ENCODE data around the gene COLEC11. TPM values are rescaled to one million over a fixed set of nuclear protein-coding genes. Genes with fewer than 3 reads are reported as not detected.

Gene COLEC11
- total and polyA plus RNA-seq, 10 of the 15 experiments (the other 5 are each of a cell fraction or from before 2014, with no cell fraction given), result 0.08 to 0.74 (median 0.14) TPM; not detected in 4

- no peak for ATAC-seq
- ChIA-PET RAD21 (ENCODE audit: unreplicated experiment) (no interaction called here), SMC1A (ENCODE audit: uncharacterized antibody, unreplicated experiment) (no interaction called here), POLR2A (interaction anchor here (0.7 kb wide), 1 partner anchor 24 kb away, joined by 3 read pairs; no protein-coding TSS in a partner anchor), CTCF (no interaction called here)
- H4K20me1 ChIP-seq (ENCODE audit: control insufficient read depth, insufficient read depth), result no peaks in the 10 kb centered on the region
- H3K4me2 ChIP-seq (ENCODE audit: control insufficient read depth, insufficient read depth), result no peak overlapping the region
- peaks cover 15 to 34% of the 10 kb centered on the region in 2 experiments for H3K36me3 ChIP-seq (ENCODE audit: control insufficient read depth in 2 of 2, insufficient read depth in 2 of 2, low read length in 1 of 2)
- FAIRE-seq, result no peak
- no peak overlapping the region for H3K4me3 ChIP-seq
- no peak overlapping the region for H3K9ac ChIP-seq (ENCODE audit: control insufficient read depth, insufficient read depth, low read length)
- in situ Hi-C loops (cut with MboI) (no loop called here), intact Hi-C loops (cut with micrococcal nuclease; ENCODE audit: unreplicated experiment) (no loop called here)
- H3K79me2 ChIP-seq (ENCODE audit: control insufficient read depth, insufficient read depth, low read length), result peaks cover 2% of the 10 kb centered on the region
- no peak for DNase-seq (ENCODE audit: low read depth, low spot score)
- 87% methylated on average over 16 of the region's 16 CpGs for WGBS (ENCODE audit: insufficient coverage, insufficient replicate concordance, low lambda C conversion rate, missing lambda C conversion rate)
- H3K27ac ChIP-seq (ENCODE audit: control insufficient read depth, insufficient read depth), result no peak overlapping the region
- no TSS peak for BruUV-seq (replicated peaks)
- no peaks in the 10 kb centered on the region for H3K27me3 ChIP-seq (replicated peaks in 1 of 2; ENCODE audit: control insufficient read depth in 2 of 2, insufficient read depth in 2 of 2, low read length in 1 of 2)
- TF ChIP-seq HSF1 (IDR thresholded peaks at IDR 0.05; ENCODE audit: low read depth, low read length), result no peak
- TF ChIP-seq RCOR1 (conservative IDR thresholded peaks at IDR 0.05; ENCODE audit: low read depth, low read length), result no peak
- no peak for TF ChIP-seq RAD21 (IDR thresholded peaks at IDR 0.05; ENCODE audit: insufficient read depth, low read depth, low read length)
- H2AFZ ChIP-seq (ENCODE audit: control insufficient read depth, low read depth, low read length), result no peak overlapping the region
- H3K4me1 ChIP-seq (ENCODE audit: control insufficient read depth, insufficient read depth, low read length), result no peaks in the 10 kb centered on the region; the same call in 1 of the 2 replicates
- no peaks in the 10 kb centered on the region for H3K9me3 ChIP-seq (replicated peaks; ENCODE audit: control insufficient read depth, insufficient read depth, low read length)
These were observed 8.7 kb upstream of the COLEC11 start for GRCh38 chr2:3586220-3586619.

- no peak overlapping the region for H2AFZ ChIP-seq (ENCODE audit: control insufficient read depth, low read depth, low read length)
- BruUV-seq (replicated peaks), result no TSS peak
- H3K27me3 ChIP-seq (replicated peaks in 1 of 2; ENCODE audit: control insufficient read depth in 2 of 2, insufficient read depth in 2 of 2, low read length in 1 of 2), result no peaks in the 10 kb centered on the region
- RAD21 ChIA-PET (ENCODE audit: unreplicated experiment), result interaction anchor here (1.0 kb wide), 1 partner anchor 9 kb away, joined by 3 read pairs; no protein-coding TSS in a partner anchor
- POLR2A ChIA-PET, result interaction anchor here (0.7 to 1.2 kb wide), 3 partner anchors 8 to 24 kb away, joined by 3 read pairs; no protein-coding TSS in a partner anchor
- no peaks in the 10 kb centered on the region for H3K79me2 ChIP-seq (ENCODE audit: control insufficient read depth, insufficient read depth, low read length)
- H3K36me3 ChIP-seq (ENCODE audit: control insufficient read depth in 2 of 2, insufficient read depth in 2 of 2, low read length in 1 of 2), result peaks cover 11 to 29% of the 10 kb centered on the region in 2 experiments
- H3K27ac ChIP-seq (ENCODE audit: control insufficient read depth, insufficient read depth), result no peak overlapping the region
- no peaks in the 10 kb centered on the region for H4K20me1 ChIP-seq (ENCODE audit: control insufficient read depth, insufficient read depth)
- intact Hi-C loops (cut with micrococcal nuclease; ENCODE audit: unreplicated experiment) (no loop called here), in situ Hi-C loops (cut with MboI) (no loop called here)
- H3K4me1 ChIP-seq (ENCODE audit: control insufficient read depth, insufficient read depth, low read length), result no peaks in the 10 kb centered on the region; the same call in 1 of the 2 replicates
- no peak overlapping the region for H3K4me3 ChIP-seq
- CTCF ChIA-PET, result no interaction called here
- no peak for DNase-seq (ENCODE audit: low read depth, low spot score)
- SMC1A ChIA-PET (ENCODE audit: uncharacterized antibody, unreplicated experiment), result no interaction called here
- WGBS (ENCODE audit: insufficient coverage, insufficient replicate concordance, low lambda C conversion rate, missing lambda C conversion rate), result 100% methylated on average over 5 of the region's 5 CpGs
- no peak for FAIRE-seq
- ATAC-seq, result no peak
- no peaks in the 10 kb centered on the region for H3K9me3 ChIP-seq (replicated peaks; ENCODE audit: control insufficient read depth, insufficient read depth, low read length)
- no peak overlapping the region for H3K9ac ChIP-seq (ENCODE audit: control insufficient read depth, insufficient read depth, low read length)
- H3K4me2 ChIP-seq (ENCODE audit: control insufficient read depth, insufficient read depth), result no peak overlapping the region
- no peak for TF ChIP-seq NFXL1 (IDR thresholded peaks at IDR 0.05; ENCODE audit: borderline replicate concordance)
- no peak for TF ChIP-seq NFIC (IDR thresholded peaks at IDR 0.05; ENCODE audit: low read depth, low read length)
- no peak for TF ChIP-seq SIN3A (IDR thresholded peaks at IDR 0.05; ENCODE audit: low read depth, low read length)
- TF ChIP-seq TCF12 (IDR thresholded peaks at IDR 0.05; ENCODE audit: low read depth, low read length), result no peak
- no peak for TF ChIP-seq GATAD2B (conservative IDR thresholded peaks at IDR 0.05; ENCODE audit: low read depth)
- TF ChIP-seq CHD4 (IDR thresholded peaks at IDR 0.05), result no peak
- TF ChIP-seq BRCA1 (IDR thresholded peaks at IDR 0.05; ENCODE audit: low read depth, low read length), result no peak
- TF ChIP-seq IKZF2 (IDR thresholded peaks at IDR 0.05), result no peak
- no peak for TF ChIP-seq TCF3 (IDR thresholded peaks at IDR 0.05; ENCODE audit: borderline replicate concordance, insufficient read depth, low read depth, low read length)
- TF ChIP-seq TBL1XR1 (IDR thresholded peaks at IDR 0.05; ENCODE audit: low read depth, low read length), result no peak
- TF ChIP-seq MYC (IDR thresholded peaks at IDR 0.05; ENCODE audit: insufficient read depth, insufficient read length, insufficient replicate concordance, low read length, severe bottlenecking), result no peak
- no peak for TF ChIP-seq BACH1 (IDR thresholded peaks at IDR 0.05; ENCODE audit: borderline replicate concordance)
These were observed 7.9 kb upstream of the COLEC11 start for GRCh38 chr2:3587021-3587420.

Data from GM12878 (cell line).